Naive thymus-derived CD4-positive, alpha-beta T cell (primary cell): ENCODE results near the gene MAP3K4. TPM values are rescaled to one million over a fixed set of nuclear protein-coding genes. Genes with fewer than 3 reads are reported as not detected.

Source experiments
- ATAC-seq: fragments of 150-1000 bp; cut with Tn5 transposase; 2 replicates; pipeline ENCODE4 v1.10.0; 2021; ENCODE audit warnings: mild to moderate bottlenecking, moderate library complexity
- CTCF ChIA-PET: fragments of 350-600 bp; sonication (Branson Sonifier 250); formaldehyde crosslinking; loops from one replicate; lab custom pipeline; 2021; ENCODE audit warnings: antibody characterized with exemption; lab: Charles Lee
- POLR2A ChIA-PET: fragments of 350-600 bp; sonication (Branson Sonifier 250); formaldehyde crosslinking; loops from one replicate; lab custom pipeline; 2021; ENCODE audit warnings: antibody characterized with exemption, inconsistent platforms; lab: Charles Lee
- DNase-seq, 9 donors: peaks; one replicate each; pipeline versions ENCODE4 v3.0.0 to v3.0.0-alpha.2; 2020 to 2022; ENCODE audit warnings: mixed read lengths in 1 of 9
- H3K27ac ChIP-seq: one replicate; pipeline ENCODE4 v1.7.0; 2013; ENCODE audit warnings: mild to moderate bottlenecking, low read depth, low read length, moderate library complexity
- H3K27me3 ChIP-seq, 2 donors: one replicate each; pipeline ENCODE4 v1.7.0; 2013; ENCODE audit warnings: low read length in 2 of 2, mild to moderate bottlenecking in 2 of 2, moderate library complexity in 2 of 2; ENCODE audit not compliant: control insufficient read depth in 2 of 2, insufficient read depth in 2 of 2
- H3K36me3 ChIP-seq, 3 experiments: 1 replicate in 2 of 3; 2 replicates in 1 of 3; pipeline ENCODE4 v1.7.0; 2013; ENCODE audit warnings: low read length in 3 of 3, mild to moderate bottlenecking in 3 of 3, moderate library complexity in 1 of 3; ENCODE audit not compliant: insufficient read depth in 3 of 3, control insufficient read depth in 2 of 3
- H3K4me1 ChIP-seq, 2 donors: one replicate each; pipeline ENCODE4 v1.7.0; 2013; ENCODE audit warnings: low read length in 2 of 2, mild to moderate bottlenecking in 2 of 2, moderate library complexity in 1 of 2; ENCODE audit not compliant: control insufficient read depth in 2 of 2, insufficient read depth in 2 of 2
- H3K4me3 ChIP-seq: 2 replicates; pipeline ENCODE4 v1.7.0; 2013; ENCODE audit warnings: mild to moderate bottlenecking, low read length
- H3K9me3 ChIP-seq, 3 experiments: 1 replicate in 2 of 3; 2 replicates in 1 of 3; pipeline ENCODE4 v1.7.0; 2013; ENCODE audit warnings: low read length in 3 of 3; ENCODE audit not compliant: control insufficient read depth in 2 of 3
- H3K27ac Mint-ChIP-seq, 9 donors: one replicate each; pipeline ENCODE4 v1.8.0; 2020 to 2022; ENCODE audit warnings: mixed read lengths in 9 of 9, mild to moderate bottlenecking in 8 of 9, moderate library complexity in 5 of 9, inconsistent platforms in 2 of 9
- H3K27me3 Mint-ChIP-seq, 5 donors: one replicate each; pipeline ENCODE4 v1.8.0; 2021 to 2022; ENCODE audit warnings: mixed read lengths in 5 of 5, mild to moderate bottlenecking in 1 of 5
- H3K36me3 Mint-ChIP-seq, 5 donors: one replicate each; pipeline ENCODE4 v1.8.0; 2020 to 2022; ENCODE audit warnings: mixed read lengths in 5 of 5, mild to moderate bottlenecking in 3 of 5, inconsistent platforms in 1 of 5
- H3K4me1 Mint-ChIP-seq, 7 donors: one replicate each; pipeline ENCODE4 v1.8.0; 2020 to 2022; ENCODE audit warnings: mixed read lengths in 7 of 7, mild to moderate bottlenecking in 3 of 7, inconsistent platforms in 1 of 7
- H3K4me3 Mint-ChIP-seq, 10 donors: one replicate each; pipeline ENCODE4 v1.8.0; 2020 to 2022; ENCODE audit warnings: mild to moderate bottlenecking in 10 of 10, mixed read lengths in 10 of 10, moderate library complexity in 6 of 10, inconsistent platforms in 2 of 10
- H3K9me3 Mint-ChIP-seq, 11 donors: one replicate each; pipeline ENCODE4 v1.8.0; 2020 to 2022; ENCODE audit warnings: mixed read lengths in 11 of 11, mild to moderate bottlenecking in 4 of 11, inconsistent platforms in 1 of 11, moderate library complexity in 1 of 11
- intact Hi-C, 2 donors: fragments of 100-400 bp; cut with micrococcal nuclease; formaldehyde crosslinking; loops; one replicate each; pipeline ENCODE4 v1.15.1; 2023
- polyA plus RNA-seq, 2 donors: library from polyadenylated mRNA; unstranded; fragments of 300-500 nt; fragmentation: Illumina TruSeq; gene quantifications; one replicate each; pipeline ENCODE4 v1.2.3, GENCODE V29; 2021
- total RNA-seq, 6 experiments: library from RNA in 5 of 6; stranded (reverse) in 5 of 6; gene quantifications; 1 replicate in 5 of 6; 2 replicates in 1 of 6; pipeline ENCODE4 v1.2.3 and lab custom pipeline; 2021 to 2026

Gene MAP3K4
- total and polyA plus RNA-seq, 7 experiments from 2014 or later, result 4.5 to 81.2 (median 55.4) TPM

DNA sequence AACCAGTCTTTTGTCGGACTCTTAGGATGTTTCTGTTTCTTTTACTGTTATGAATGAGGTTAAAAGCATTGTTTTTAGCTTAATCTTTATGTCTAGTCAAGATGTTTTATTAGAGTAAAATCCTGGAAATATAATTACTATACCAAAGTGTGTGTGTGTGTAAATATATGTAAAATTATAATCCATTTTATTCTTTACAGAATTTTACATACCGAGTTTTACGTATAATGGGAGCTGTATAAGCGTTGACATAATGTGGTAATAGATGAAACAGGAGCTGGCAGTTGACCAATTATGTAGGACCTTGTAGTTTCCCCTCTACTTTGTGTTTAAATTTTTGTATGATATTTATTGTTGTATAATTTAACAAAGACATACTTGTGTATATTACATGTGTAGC is 16.7 kb downstream of the MAP3K4 start:
- H3K36me3 Mint-ChIP-seq, result peaks cover 0 to 14% (median 5%) of the 10 kb centered on the region in 5 donors
- H3K4me1 Mint-ChIP-seq, result peaks cover 2 to 83% (median 60%) of the 10 kb centered on the region in 7 donors
- H3K27ac ChIP-seq, result no peak overlapping the region
- no peak overlapping the region for H3K27ac Mint-ChIP-seq
- no peaks in the 10 kb centered on the region for H3K9me3 Mint-ChIP-seq
- ATAC-seq (no peak), DNase-seq (no peak)
- ChIA-PET CTCF (interaction anchor here (0.6 kb wide), 1 partner anchor 120 kb away, joined by 4 read pairs; no protein-coding TSS in a partner anchor), POLR2A (no interaction called here)
- H3K4me3 Mint-ChIP-seq, result no peak overlapping the region
- intact Hi-C loops, result loop anchor here in 1 of 2 donors (2.0 kb wide), 1 partner anchor 15 kb away; no protein-coding TSS in a partner anchor
- H3K36me3 ChIP-seq, result no peaks in the 10 kb centered on the region
- H3K4me3 ChIP-seq, result no peak overlapping the region
- no peaks in the 10 kb centered on the region for H3K9me3 ChIP-seq
- no peaks in the 10 kb centered on the region for H3K27me3 Mint-ChIP-seq
- H3K4me1 ChIP-seq, result peaks cover 0 to 3% of the 10 kb centered on the region in 2 donors
- H3K27me3 ChIP-seq, result no peaks in the 10 kb centered on the region

DNA sequence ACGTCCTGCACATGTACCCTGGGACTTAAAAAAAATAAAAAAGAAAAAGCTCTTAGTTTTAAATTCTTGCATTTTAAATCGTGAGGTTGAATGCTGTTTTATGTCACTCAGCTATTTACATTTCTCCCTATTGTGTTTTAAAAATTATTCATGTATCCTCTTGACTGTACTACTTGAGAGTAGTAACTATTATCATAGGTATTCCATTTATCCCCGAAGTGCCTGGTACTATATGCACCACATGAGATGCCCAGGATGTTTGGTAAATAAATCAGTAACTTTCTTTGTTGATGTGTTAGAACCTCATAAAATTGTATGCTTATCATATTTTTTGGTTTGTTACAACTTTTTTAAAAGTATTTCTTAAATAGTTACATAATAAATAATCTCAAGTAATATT is 18.4 kb downstream of the MAP3K4 start:
- DNase-seq (no peak), ATAC-seq (no peak)
- ChIA-PET POLR2A (interaction anchor here (0.9 kb wide), 1 partner anchor 12 kb away, joined by 3 read pairs; no protein-coding TSS in a partner anchor), CTCF (no interaction called here)
- peaks cover 0 to 3% of the 10 kb centered on the region in 2 donors for H3K4me1 ChIP-seq
- Mint-ChIP-seq H3K27ac (no peak overlapping the region), H3K9me3 (peaks cover 0 to under 1% (median 0%) of the 10 kb centered on the region in 11 donors), H3K36me3 (peaks cover 0 to 21% (median 13%) of the 10 kb centered on the region in 5 donors), H3K4me3 (no peak overlapping the region), H3K4me1 (peaks cover 2 to 89% (median 75%) of the 10 kb centered on the region in 7 donors), H3K27me3 (no peaks in the 10 kb centered on the region)
- no peak overlapping the region for H3K27ac ChIP-seq
- H3K36me3 ChIP-seq, result no peaks in the 10 kb centered on the region
- no peaks in the 10 kb centered on the region for H3K27me3 ChIP-seq
- no peaks in the 10 kb centered on the region for H3K9me3 ChIP-seq
- intact Hi-C loops, result loop anchor here in 1 of 2 donors (2.0 kb wide), 1 partner anchor 17 kb away; no protein-coding TSS in a partner anchor
- H3K4me3 ChIP-seq, result no peak overlapping the region

DNA sequence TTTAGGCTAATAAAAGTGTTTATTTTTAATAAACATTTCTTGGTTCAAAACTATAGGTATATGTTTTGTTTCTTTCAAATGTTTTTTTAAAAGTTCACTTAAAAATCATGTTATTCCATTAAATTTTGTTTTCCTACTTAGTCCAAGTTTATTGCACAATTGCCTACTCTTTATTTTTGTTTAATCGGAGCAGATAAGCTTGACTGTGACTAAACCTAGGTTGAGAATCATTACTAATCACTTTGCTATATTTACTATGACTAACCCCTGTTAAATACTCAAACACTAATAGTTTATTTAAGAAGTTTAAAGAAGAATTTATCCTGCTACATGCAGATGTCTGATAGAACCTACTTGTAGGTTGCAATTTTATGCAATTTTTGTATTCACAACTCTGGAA is 18.8 kb downstream of the MAP3K4 start:
- ChIA-PET POLR2A (interaction anchor here (0.9 kb wide), 1 partner anchor 12 kb away, joined by 3 read pairs; no protein-coding TSS in a partner anchor), CTCF (no interaction called here)
- H3K4me1 ChIP-seq, result peaks cover 0 to 3% of the 10 kb centered on the region in 2 donors
- Mint-ChIP-seq H3K4me1 (peaks cover 2 to 91% (median 76%) of the 10 kb centered on the region in 7 donors), H3K9me3 (peaks cover 0 to 1% (median 0%) of the 10 kb centered on the region in 11 donors), H3K36me3 (peaks cover 0 to 26% (median 16%) of the 10 kb centered on the region in 5 donors), H3K27me3 (no peaks in the 10 kb centered on the region), H3K27ac (peak overlapping the region in 1 of 9 donors; percentile 26), H3K4me3 (peak overlapping the region in 1 of 10 donors; percentile 5)
- H3K4me3 ChIP-seq, result no peak overlapping the region
- no peaks in the 10 kb centered on the region for H3K9me3 ChIP-seq
- DNase-seq (no peak), ATAC-seq (no peak)
- H3K27ac ChIP-seq, result no peak overlapping the region
- intact Hi-C loops, result no loop called here
- no peaks in the 10 kb centered on the region for H3K27me3 ChIP-seq
- H3K36me3 ChIP-seq, result no peaks in the 10 kb centered on the region

DNA sequence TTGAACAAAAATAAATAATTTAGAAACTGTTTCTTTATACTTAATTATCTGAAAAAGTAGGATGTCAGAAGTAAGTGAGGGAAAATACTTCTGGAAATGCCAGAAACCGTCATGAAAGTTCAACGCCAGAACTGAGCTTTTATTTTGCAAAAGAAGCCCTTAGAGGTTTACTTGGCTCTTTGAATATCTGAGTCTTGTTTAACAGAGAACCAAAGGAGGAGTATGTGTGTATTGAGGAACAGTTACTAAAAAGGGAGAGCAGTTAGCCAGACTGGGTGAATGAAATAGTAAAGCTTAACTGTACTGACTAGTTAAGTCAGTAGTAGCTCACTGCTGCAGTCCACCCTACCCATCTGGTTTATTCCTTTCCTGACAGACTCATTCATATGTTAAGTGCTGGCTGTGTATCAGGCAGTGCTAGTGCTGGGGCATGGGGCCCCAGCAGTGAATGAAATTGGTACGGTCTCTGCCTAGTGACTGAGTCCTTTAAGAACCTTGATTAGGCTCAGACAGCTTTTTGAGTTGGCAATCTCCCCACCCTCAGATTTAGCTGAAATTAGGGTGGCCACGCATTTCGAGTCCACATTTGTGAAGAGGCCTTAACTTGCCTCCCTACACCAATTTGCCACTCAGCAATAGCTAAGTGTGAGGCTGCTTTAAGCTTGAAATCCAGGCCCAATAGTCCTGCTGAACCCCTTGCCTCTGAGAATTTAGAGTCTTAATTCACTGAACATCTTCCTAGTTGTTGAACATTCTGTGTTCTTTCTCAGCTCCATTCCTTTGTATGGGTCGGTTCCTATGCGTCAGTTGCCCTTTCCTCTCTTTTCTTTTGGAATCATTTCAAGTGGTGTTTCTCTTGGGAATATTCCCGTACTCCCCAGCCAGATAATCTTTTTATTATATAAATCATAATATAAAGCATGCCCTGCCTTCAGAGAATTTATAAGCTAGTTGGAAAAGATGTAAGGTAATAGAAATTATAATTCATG is 20.2 kb downstream of the MAP3K4 start:
- Mint-ChIP-seq H3K4me1 (peaks cover 2 to 92% (median 83%) of the 10 kb centered on the region in 7 donors), H3K27ac (no peak overlapping the region)

DNA sequence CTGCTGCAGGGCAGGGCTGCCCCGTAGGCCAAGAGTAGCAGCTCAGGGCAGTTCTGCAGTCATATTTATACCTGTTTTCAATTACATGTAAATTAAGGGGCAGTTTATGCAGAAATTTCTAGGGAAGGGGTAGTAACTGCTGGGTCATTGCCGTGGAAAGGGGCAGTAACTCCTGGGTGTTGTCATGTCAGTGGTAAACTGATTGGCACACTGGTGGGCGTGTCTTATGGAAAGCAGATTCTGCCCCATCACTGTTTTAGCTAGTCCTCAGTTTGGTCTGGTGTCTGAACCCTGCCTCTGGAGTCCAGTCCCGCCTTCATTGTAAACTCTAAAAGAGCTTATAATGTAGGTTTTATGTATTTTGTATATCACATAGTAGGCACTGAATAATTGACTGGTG is 22.1 kb downstream of the MAP3K4 start:
- H3K27ac ChIP-seq, result no peak overlapping the region
- no peaks in the 10 kb centered on the region for H3K27me3 ChIP-seq
- H3K36me3 ChIP-seq, result no peaks in the 10 kb centered on the region
- peak; percentile 54 for ATAC-seq
- H3K4me3 ChIP-seq, result no peak overlapping the region
- Mint-ChIP-seq H3K4me3 (no peak overlapping the region), H3K36me3 (peaks cover 0 to 35% (median 15%) of the 10 kb centered on the region in 5 donors), H3K4me1 (peaks cover under 1 to 97% (median 84%) of the 10 kb centered on the region in 7 donors), H3K9me3 (peaks cover 0 to 1% (median 0%) of the 10 kb centered on the region in 11 donors), H3K27ac (no peak overlapping the region), H3K27me3 (no peaks in the 10 kb centered on the region)
- ChIA-PET CTCF (no interaction called here), POLR2A (interaction anchor here (0.7 kb wide), 1 partner anchor 998 kb away, joined by 3 read pairs; no protein-coding TSS in a partner anchor)
- no peak for DNase-seq
- H3K4me1 ChIP-seq, result peaks cover 0 to 3% of the 10 kb centered on the region in 2 donors
- H3K9me3 ChIP-seq, result no peaks in the 10 kb centered on the region
- intact Hi-C loops, result no loop called here

More for the DNA sequence above, 20.2 kb downstream of the MAP3K4 start:
- peaks cover 0 to 1% (median 0%) of the 10 kb centered on the region in 11 donors for H3K9me3 Mint-ChIP-seq
- Histone ChIP-seq H3K27ac (no peak overlapping the region), H3K9me3 (no peaks in the 10 kb centered on the region), H3K4me3 (no peak overlapping the region), H3K36me3 (no peaks in the 10 kb centered on the region), H3K4me1 (peaks cover 0 to 3% of the 10 kb centered on the region in 2 donors), H3K27me3 (no peaks in the 10 kb centered on the region)
- intact Hi-C loops, result no loop called here
- CTCF ChIA-PET, result no interaction called here
- POLR2A ChIA-PET, result no interaction called here
- H3K27me3 Mint-ChIP-seq, result no peaks in the 10 kb centered on the region
- DNase-seq (no peak), ATAC-seq (no peak)
- peaks cover 0 to 36% (median 16%) of the 10 kb centered on the region in 5 donors for H3K36me3 Mint-ChIP-seq
- peak overlapping the region in 1 of 10 donors; percentile 26 for H3K4me3 Mint-ChIP-seq

DNA sequence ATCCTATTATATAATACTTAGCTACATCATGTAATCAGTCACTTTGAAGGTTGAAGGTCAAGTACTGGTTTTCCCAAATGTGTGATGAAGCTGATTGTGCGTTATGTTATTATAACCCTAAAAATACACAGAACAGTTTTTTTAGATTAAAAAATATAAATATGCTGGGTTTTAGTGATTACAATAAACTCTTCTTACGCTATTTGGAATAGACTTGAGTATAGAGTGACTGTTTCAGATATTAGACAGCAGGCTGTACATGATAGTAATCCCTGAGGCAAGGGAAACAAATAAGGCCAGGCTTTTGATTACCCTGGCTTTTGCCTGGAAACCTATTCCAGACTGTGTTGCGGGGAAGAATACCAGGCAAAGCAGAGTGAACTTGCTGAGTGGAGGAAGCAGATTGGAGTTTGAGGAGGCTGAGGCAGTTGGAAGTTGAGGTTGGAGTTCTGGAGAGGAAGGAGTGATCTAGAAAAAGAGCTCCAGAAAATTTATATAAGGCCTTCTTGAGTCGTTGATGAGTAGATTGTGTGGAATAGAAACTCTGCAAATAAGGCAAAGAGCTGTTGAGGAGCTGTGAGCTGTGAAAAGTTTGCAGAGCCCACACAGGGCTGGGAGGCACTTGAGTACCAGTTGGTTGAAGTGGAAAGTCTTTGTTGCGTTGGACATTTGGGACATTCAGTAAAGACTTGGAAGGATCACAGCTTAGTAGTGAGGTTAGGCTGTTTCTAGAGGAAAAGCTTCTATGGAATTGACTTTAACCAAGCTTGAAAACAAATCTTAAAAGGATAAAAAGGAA is 26.4 kb downstream of the MAP3K4 start:
- Mint-ChIP-seq H3K27me3 (no peaks in the 10 kb centered on the region), H3K36me3 (peaks cover 5 to 44% (median 20%) of the 10 kb centered on the region in 5 donors), H3K4me3 (peak overlapping the region in 1 of 10 donors; percentile 12), H3K9me3 (peaks cover 0 to 4% (median 0%) of the 10 kb centered on the region in 11 donors), H3K4me1 (peaks cover 0 to 72% (median 59%) of the 10 kb centered on the region in 7 donors), H3K27ac (peak overlapping the region in 2 of 9 donors; percentile 16 to 67)
- Histone ChIP-seq H3K36me3 (no peaks in the 10 kb centered on the region), H3K4me1 (no peaks in the 10 kb centered on the region), H3K27me3 (no peaks in the 10 kb centered on the region), H3K4me3 (no peak overlapping the region), H3K9me3 (no peaks in the 10 kb centered on the region), H3K27ac (no peak overlapping the region)
- no peak for ATAC-seq
- intact Hi-C loops, result no loop called here
- ChIA-PET CTCF (no interaction called here), POLR2A (interaction anchor here (0.8 kb wide), 1 partner anchor 42 kb away, joined by 3 read pairs; no protein-coding TSS in a partner anchor)
- no peak for DNase-seq
